Measurements from ENCODE around the gene RASD1. TPM values are rescaled to one million over a fixed set of nuclear protein-coding genes. Genes with fewer than 3 reads are reported as not detected.
"Not testable (repeated sequence)": the region's sequence is repeated elsewhere in the genome, so short reads cannot be mapped to it uniquely, and the experiment has no call there.

RASD1 gene
- total RNA-seq, 1 donor from 2014 or later: 9.2 TPM

GRCh38 chr17:17497065-17497844, 1.1 kb upstream of the RASD1 start:
- no peak for DNase-seq

- DNase-seq: peak; percentile 55
Observed at GRCh38 chr17:17495536-17496188, 533 bp downstream of the RASD1 start.

GRCh38 chr17:17494870-17495535, 1.2 kb downstream of the RASD1 start:
- peak; percentile 20 for DNase-seq

- no peak for DNase-seq
Observed at GRCh38 chr17:17494499-17494869, 1.7 kb downstream of the RASD1 start.

GRCh38 chr17:17493986-17494466, 2.2 kb downstream of the RASD1 start:
- no peak for DNase-seq

- DNase-seq: peak; percentile 24
Observed at GRCh38 chr17:17493249-17493985, 2.8 kb downstream of the RASD1 start.

- DNase-seq: no peak
Observed at GRCh38 chr17:17492571-17492970, 3.6 kb downstream of the RASD1 start.

- no peak for DNase-seq
Observed at GRCh38 chr17:17492085-17492484, 4.1 kb downstream of the RASD1 start.

GRCh38 chr17:17491546-17491988, 4.6 kb downstream of the RASD1 start:
- peak; percentile 69 for DNase-seq

GRCh38 chr17:17491031-17491471, 5.1 kb downstream of the RASD1 start:
- DNase-seq: peak; percentile 59

GRCh38 chr17:17487998-17488397, 8.2 kb downstream of the RASD1 start:
- no peak for DNase-seq

GRCh38 chr17:17486416-17486815, 9.8 kb downstream of the RASD1 start:
- not testable (repeated sequence) for DNase-seq

GRCh38 chr17:17485420-17485819, 10.8 kb downstream of the RASD1 start:
- DNase-seq: no peak

- no peak for DNase-seq
Observed at GRCh38 chr17:17484451-17484899, 11.7 kb downstream of the RASD1 start.

- no peak for DNase-seq
Observed at GRCh38 chr17:17481860-17482259, 14.3 kb downstream of the RASD1 start.

- no peak for DNase-seq
Observed at GRCh38 chr17:17480593-17481148, 15.5 kb downstream of the RASD1 start.

GRCh38 chr17:17479209-17479608, 17.0 kb downstream of the RASD1 start:
- no peak for DNase-seq

- peak; percentile 82 for DNase-seq
Observed at GRCh38 chr17:17476865-17477467, 19.2 kb downstream of the RASD1 start, which contains the start of gene MED9. Gene MED9, plus strand, starts transcription at chr17:17477000. Its CDS starts 42 bp downstream, at chr17:17477042.

GRCh38 chr17:17474341-17474740, 21.9 kb downstream of the RASD1 start:
- DNase-seq: no peak

- no peak for DNase-seq
Observed at GRCh38 chr17:17472333-17472920, 23.8 kb downstream of the RASD1 start.

GRCh38 chr17:17469996-17470395, 26.2 kb downstream of the RASD1 start:
- no peak for DNase-seq
